Measurements from ENCODE around the gene RNF208. TPM values are rescaled to one million over a fixed set of nuclear protein-coding genes. Genes with fewer than 3 reads are reported as not detected.

Gene RNF208
- total and polyA plus RNA-seq, 2 of the 4 experiments (the other 2 are of a cell fraction) = 1.2 TPM; not detected in 1

DNA sequence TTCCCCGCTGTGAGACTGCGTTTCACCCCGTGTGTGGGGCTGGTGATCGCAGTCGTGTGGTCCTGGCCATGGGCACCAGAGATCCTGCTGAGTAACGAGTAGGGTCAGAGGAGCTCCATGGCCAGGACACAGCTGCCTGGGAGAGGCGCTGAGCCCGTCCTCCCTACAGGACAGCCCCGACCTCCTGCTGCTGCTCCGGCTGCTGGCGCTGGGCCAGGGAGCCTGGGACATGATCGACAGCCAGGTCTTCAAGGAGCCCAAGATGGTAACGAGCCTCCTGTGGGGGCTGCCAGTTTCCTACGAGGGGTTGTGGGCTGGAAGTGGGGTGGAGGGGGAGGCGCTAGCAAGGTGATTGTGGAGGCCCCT, 44.1 kb upstream of the RNF208 start:
- Histone ChIP-seq H3K27me3 (ENCODE audit: control insufficient read depth, insufficient read depth, low read length) (no peaks in the 10 kb centered on the region), H3K9me3 (ENCODE audit: control insufficient read depth, insufficient read depth, low read length) (no peaks in the 10 kb centered on the region), H3K23ac (ENCODE audit: low read depth, low read length) (no peak overlapping the region), H3K4ac (ENCODE audit: low read depth, low read length) (no peak overlapping the region), H3K14ac (replicated peaks; ENCODE audit: low read depth, low read length) (no peak overlapping the region), H4K91ac (ENCODE audit: insufficient read depth, low read depth, low read length) (no peak overlapping the region), H3K79me1 (ENCODE audit: low read depth in 1 of 2, low read length in 2 of 2) (peaks cover 13 to 53% of the 10 kb centered on the region in 2 experiments; a peak in 3 of 4 replicates), H2AK9ac (replicated peaks; ENCODE audit: low read depth, low read length, poor library complexity) (peak overlapping the region; percentile 26), H3K4me2 (ENCODE audit: low read depth, low read length) (no peak overlapping the region), H3K56ac (ENCODE audit: extremely low read depth, insufficient read depth, low read length) (no peak overlapping the region), H3K4me3 (ENCODE audit: insufficient read depth, low read depth, low read length) (no peak overlapping the region), H2AFZ (replicated peaks; ENCODE audit: low read length, poor library complexity) (no peak overlapping the region), H2BK15ac (ENCODE audit: low read depth, low read length) (no peak overlapping the region), H4K8ac (ENCODE audit: low read depth in 2 of 2, low read length in 2 of 2) (no peak overlapping the region), H2BK5ac (ENCODE audit: low read depth, low read length, poor library complexity, severe bottlenecking) (no peak overlapping the region), H3K4me1 (ENCODE audit: control insufficient read depth, insufficient read depth, low read length) (peaks cover 12% of the 10 kb centered on the region), H2BK120ac (ENCODE audit: low read depth, low read length) (no peak overlapping the region), H3K27ac (ENCODE audit: insufficient read depth, low read length) (no peak overlapping the region), H4K5ac (ENCODE audit: low read depth, low read length) (no peak overlapping the region), H2BK20ac (ENCODE audit: low read depth, low read length) (no peak overlapping the region), H3K9me1 (ENCODE audit: insufficient read depth, low read length) (peaks cover 14% of the 10 kb centered on the region), H2AK5ac (ENCODE audit: low read depth, low read length) (no peak overlapping the region), H3K36me3 (ENCODE audit: control insufficient read depth, insufficient read depth, low read length) (peaks cover 55% of the 10 kb centered on the region), H3K9ac (ENCODE audit: low read depth, low read length) (no peak overlapping the region), H4K20me1 (ENCODE audit: insufficient read depth, low read length) (peaks cover 25% of the 10 kb centered on the region), H3K18ac (ENCODE audit: low read depth, low read length) (no peak overlapping the region)
- CTCF ChIA-PET = interaction anchor here (0.6 kb wide), 1 partner anchor 451 kb away, joined by 4 read pairs; no protein-coding TSS in a partner anchor
- BruUV-seq (replicated peaks) = no TSS peak
- dilution Hi-C loops (cut with HindIII; ENCODE audit: low sequenced_read_pairs, unreplicated experiment) (no loop called here), in situ Hi-C loops (cut with MboI; ENCODE audit: low sequenced_read_pairs) (no loop called here), intact Hi-C loops (cut with micrococcal nuclease) (no loop called here)
- TF ChIP-seq, protein P1, sequence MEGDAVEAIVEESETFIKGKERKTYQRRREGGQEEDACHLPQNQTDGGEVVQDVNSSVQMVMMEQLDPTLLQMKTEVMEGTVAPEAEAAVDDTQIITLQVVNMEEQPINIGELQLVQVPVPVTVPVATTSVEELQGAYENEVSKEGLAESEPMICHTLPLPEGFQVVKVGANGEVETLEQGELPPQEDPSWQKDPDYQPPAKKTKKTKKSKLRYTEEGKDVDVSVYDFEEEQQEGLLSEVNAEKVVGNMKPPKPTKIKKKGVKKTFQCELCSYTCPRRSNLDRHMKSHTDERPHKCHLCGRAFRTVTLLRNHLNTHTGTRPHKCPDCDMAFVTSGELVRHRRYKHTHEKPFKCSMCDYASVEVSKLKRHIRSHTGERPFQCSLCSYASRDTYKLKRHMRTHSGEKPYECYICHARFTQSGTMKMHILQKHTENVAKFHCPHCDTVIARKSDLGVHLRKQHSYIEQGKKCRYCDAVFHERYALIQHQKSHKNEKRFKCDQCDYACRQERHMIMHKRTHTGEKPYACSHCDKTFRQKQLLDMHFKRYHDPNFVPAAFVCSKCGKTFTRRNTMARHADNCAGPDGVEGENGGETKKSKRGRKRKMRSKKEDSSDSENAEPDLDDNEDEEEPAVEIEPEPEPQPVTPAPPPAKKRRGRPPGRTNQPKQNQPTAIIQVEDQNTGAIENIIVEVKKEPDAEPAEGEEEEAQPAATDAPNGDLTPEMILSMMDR (conservative IDR thresholded peaks at IDR 0.05; ENCODE audit: low read depth, low read length) = no peak
- TF ChIP-seq FOS (IDR thresholded peaks at IDR 0.05; ENCODE audit: low read depth, low read length) = no peak
- TF ChIP-seq BHLHE40 (IDR thresholded peaks at IDR 0.05; ENCODE audit: low read depth, low read length) = no peak
- no peak for TF ChIP-seq RCOR1 (IDR thresholded peaks at IDR 0.05; ENCODE audit: insufficient replicate concordance, low read length)
- no peak for TF ChIP-seq CHD1 (IDR thresholded peaks at IDR 0.05; ENCODE audit: low read depth, low read length)
- TF ChIP-seq RFX5 (IDR thresholded peaks at IDR 0.05; ENCODE audit: low read depth, low read length) = no peak
- no peak for TF ChIP-seq NFE2L2 (IDR thresholded peaks at IDR 0.05; ENCODE audit: low read depth, low read length)
- TF ChIP-seq MAZ (IDR thresholded peaks at IDR 0.05; ENCODE audit: borderline replicate concordance, low read depth, low read length) = no peak
- TF ChIP-seq CEBPB (IDR thresholded peaks at IDR 0.05; ENCODE audit: low read depth, low read length) = no peak
- TF ChIP-seq RAD21 (IDR thresholded peaks at IDR 0.05; ENCODE audit: low read length) = no peak
- TF ChIP-seq, protein P2, sequence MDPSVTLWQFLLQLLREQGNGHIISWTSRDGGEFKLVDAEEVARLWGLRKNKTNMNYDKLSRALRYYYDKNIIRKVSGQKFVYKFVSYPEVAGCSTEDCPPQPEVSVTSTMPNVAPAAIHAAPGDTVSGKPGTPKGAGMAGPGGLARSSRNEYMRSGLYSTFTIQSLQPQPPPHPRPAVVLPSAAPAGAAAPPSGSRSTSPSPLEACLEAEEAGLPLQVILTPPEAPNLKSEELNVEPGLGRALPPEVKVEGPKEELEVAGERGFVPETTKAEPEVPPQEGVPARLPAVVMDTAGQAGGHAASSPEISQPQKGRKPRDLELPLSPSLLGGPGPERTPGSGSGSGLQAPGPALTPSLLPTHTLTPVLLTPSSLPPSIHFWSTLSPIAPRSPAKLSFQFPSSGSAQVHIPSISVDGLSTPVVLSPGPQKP (IDR thresholded peaks at IDR 0.05; ENCODE audit: borderline replicate concordance, low read depth, low read length) = no peak
- TF ChIP-seq MXI1 (IDR thresholded peaks at IDR 0.05; ENCODE audit: borderline replicate concordance, low read depth, low read length) = no peak
- TF ChIP-seq SMC3 (IDR thresholded peaks at IDR 0.05; ENCODE audit: low read depth, low read length) = no peak
- TF ChIP-seq, protein P3, sequence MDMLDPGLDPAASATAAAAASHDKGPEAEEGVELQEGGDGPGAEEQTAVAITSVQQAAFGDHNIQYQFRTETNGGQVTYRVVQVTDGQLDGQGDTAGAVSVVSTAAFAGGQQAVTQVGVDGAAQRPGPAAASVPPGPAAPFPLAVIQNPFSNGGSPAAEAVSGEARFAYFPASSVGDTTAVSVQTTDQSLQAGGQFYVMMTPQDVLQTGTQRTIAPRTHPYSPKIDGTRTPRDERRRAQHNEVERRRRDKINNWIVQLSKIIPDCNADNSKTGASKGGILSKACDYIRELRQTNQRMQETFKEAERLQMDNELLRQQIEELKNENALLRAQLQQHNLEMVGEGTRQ (IDR thresholded peaks at IDR 0.05; ENCODE audit: low read depth, low read length) = no peak
- TF ChIP-seq MAFK (IDR thresholded peaks at IDR 0.05; ENCODE audit: low read depth, low read length) = no peak
- TF ChIP-seq POLR2A (IDR thresholded peaks at IDR 0.05; ENCODE audit: low read depth, low read length) = no peak
- WGBS, 2 experiments (ENCODE audit: extremely low coverage in 2 of 2, insufficient read length in 1 of 2) = 88% methylated on average over 6 of the region's 15 CpGs; no CpG with 5 or more reads in 1 of the 2 experiments
- POLR2A ChIA-PET (ENCODE audit: unreplicated experiment) = interaction anchor here (0.6 kb wide), 1 partner anchor 18 kb away, joined by 7 read pairs; no protein-coding TSS in a partner anchor
- DNase-seq (no peak), ATAC-seq (ENCODE audit: low read depth) (no peak)
